Psoas muscle (tissue), 8 donors: ENCODE results near the gene FMO2. TPM values are rescaled to one million over a fixed set of nuclear protein-coding genes. Genes with fewer than 3 reads are reported as not detected.

Experiments
- ATAC-seq, 4 donors: fragments of 200-7000 bp; cut with Tn5 transposase; one replicate each; pipeline ENCODE4 v1.9.1; 2020; ENCODE audit warnings: moderate library complexity in 3 of 4, mild to moderate bottlenecking in 2 of 4
- DNase-seq, 2 donors: peaks; one replicate each; pipeline ENCODE4 v3.0.0-alpha.2; 2020
- H3K27ac ChIP-seq: fragments of 200-600 bp; one replicate; pipeline ENCODE4 v1.8.0; 2022
- H3K27me3 ChIP-seq, 3 donors: fragments of 200-600 bp in 1 of 3; one replicate each; pipeline versions ENCODE4 v1.6.1 to v1.8.0; 2013 to 2022; ENCODE audit warnings: low read length in 2 of 3, mild to moderate bottlenecking in 2 of 3, moderate library complexity in 1 of 3; ENCODE audit not compliant: insufficient read depth in 3 of 3
- H3K36me3 ChIP-seq, 2 donors: fragments of 200-600 bp in 1 of 2; one replicate each; pipeline versions ENCODE4 v1.6.1 to v1.8.0; 2013 to 2022; ENCODE audit warnings: low read depth in 1 of 2, mild to moderate bottlenecking in 1 of 2, moderate library complexity in 1 of 2; ENCODE audit not compliant: insufficient read depth in 1 of 2
- H3K4me1 ChIP-seq: fragments of 200-600 bp; one replicate; pipeline ENCODE4 v1.8.0; 2022
- H3K4me3 ChIP-seq: fragments of 200-600 bp; one replicate; pipeline ENCODE4 v1.8.0; 2022; ENCODE audit warnings: mild to moderate bottlenecking
- H3K9me3 ChIP-seq: fragments of 200-600 bp; one replicate; pipeline ENCODE4 v1.8.0; 2022
- WGBS, 3 donors: extraction: QIAGEN DNeasy Blood & Tissue Kit; methylation state at CpG; one replicate each; pipeline versions ENCODE4 v1.1.6 to v1.1.7; 2013; 5-methylcytosine and 5-hydroxymethylcytosine counted together
- intact Hi-C, 2 donors: fragments of 100-400 bp; cut with DNase I; formaldehyde crosslinking; loops; one replicate each; pipeline versions ENCODE4 v1.11.0 to v1.14.2; 2022
- polyA plus RNA-seq, 3 donors: library from polyadenylated mRNA; stranded (reverse); fragments of 200-250 nt; gene quantifications; one replicate each; pipeline ENCODE4 v1.2.3, GENCODE V29; 2013
- total RNA-seq, 4 donors: library from RNA; stranded (reverse); fragmentation: NEBNext Ultra II Directional in 2 of 4; extraction: Animal tissue kit (Norgen Biotek cat#: 25700) in 2 of 4; gene quantifications; one replicate each; pipeline versions ENCODE4 v1.2.1 to v1.2.4, GENCODE V29; 2021 to 2023
- TF ChIP-seq, protein P1 (sequence below): fragments of 200-600 bp; IDR thresholded peaks from one replicate; pipeline ENCODE4 v1.8.0; 2022; ENCODE audit warnings: antibody characterized with exemption
- donor health status: healthy with polysubstance abuse.
- donor health status: DM: no; HTN: no; CAD: no; lungs with moderate emphysema.
- donor health status: Bipolar disorder and iron deficiency.
- donor health status: healthy.
- donor health status: DM: yes; HTN: yes; CAD: no.
- donor health status: DM: no; HTN: no; CAD: no.
- donor health status: DM: no; HTN: no; CAD: no.
- donor health status: DM: yes; HTN: yes; CAD: no.

FMO2 gene
- total and polyA plus RNA-seq, 7 donors = 6.9 to 54.1 (median 17.1) TPM

DNA sequence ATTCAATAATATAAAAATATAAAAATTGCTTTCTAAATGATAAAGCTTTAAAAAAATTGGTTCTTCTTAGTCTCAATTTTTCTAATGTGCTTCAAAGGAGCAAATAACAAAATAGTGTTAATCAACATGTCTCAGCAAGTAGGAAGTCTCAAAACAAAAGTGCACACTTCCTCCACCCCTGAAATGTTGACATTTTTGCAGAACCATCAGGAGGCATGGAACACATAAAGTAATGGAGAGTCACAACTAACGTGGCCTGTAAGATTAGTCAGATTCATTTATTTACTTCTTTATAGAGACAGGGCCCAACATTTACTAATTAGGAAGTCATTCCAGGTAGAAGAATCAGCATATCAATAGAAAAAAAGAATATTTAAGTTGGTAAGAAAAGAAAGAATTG is 34.9 kb upstream of the FMO2 start:
- ATAC-seq = no peak
- intact Hi-C loops = no loop called here
- WGBS, 3 donors = 67 to 75% (median 68%) methylated on average over 1 of the region's 1 CpG
- Histone ChIP-seq H3K4me3 (no peak overlapping the region), H3K9me3 (no peaks in the 10 kb centered on the region), H3K36me3 (no peaks in the 10 kb centered on the region), H3K4me1 (no peaks in the 10 kb centered on the region), H3K27me3 (no peaks in the 10 kb centered on the region), H3K27ac (no peak overlapping the region)
- TF ChIP-seq, protein P1, sequence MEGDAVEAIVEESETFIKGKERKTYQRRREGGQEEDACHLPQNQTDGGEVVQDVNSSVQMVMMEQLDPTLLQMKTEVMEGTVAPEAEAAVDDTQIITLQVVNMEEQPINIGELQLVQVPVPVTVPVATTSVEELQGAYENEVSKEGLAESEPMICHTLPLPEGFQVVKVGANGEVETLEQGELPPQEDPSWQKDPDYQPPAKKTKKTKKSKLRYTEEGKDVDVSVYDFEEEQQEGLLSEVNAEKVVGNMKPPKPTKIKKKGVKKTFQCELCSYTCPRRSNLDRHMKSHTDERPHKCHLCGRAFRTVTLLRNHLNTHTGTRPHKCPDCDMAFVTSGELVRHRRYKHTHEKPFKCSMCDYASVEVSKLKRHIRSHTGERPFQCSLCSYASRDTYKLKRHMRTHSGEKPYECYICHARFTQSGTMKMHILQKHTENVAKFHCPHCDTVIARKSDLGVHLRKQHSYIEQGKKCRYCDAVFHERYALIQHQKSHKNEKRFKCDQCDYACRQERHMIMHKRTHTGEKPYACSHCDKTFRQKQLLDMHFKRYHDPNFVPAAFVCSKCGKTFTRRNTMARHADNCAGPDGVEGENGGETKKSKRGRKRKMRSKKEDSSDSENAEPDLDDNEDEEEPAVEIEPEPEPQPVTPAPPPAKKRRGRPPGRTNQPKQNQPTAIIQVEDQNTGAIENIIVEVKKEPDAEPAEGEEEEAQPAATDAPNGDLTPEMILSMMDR = no peak
- DNase-seq = no peak

DNA sequence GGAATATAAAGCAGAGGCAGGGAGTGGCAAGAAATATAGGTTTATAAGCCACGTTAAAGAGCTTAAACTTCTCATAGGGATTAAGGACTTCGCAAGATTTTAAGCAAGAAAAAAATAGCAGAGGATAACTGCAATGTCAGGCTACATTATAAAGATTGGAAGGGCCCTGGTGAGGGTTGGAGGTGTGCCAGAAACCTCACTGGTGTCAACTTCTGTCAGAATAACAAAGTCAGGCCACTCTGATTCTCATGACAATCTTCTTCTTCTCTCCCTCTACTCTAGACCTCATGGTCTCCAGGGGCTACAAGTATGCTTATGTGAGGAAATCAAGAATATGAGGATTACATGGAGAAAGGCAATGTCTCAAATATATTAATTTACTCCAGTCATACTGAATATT is 32.6 kb upstream of the FMO2 start:
- no peak for DNase-seq
- Histone ChIP-seq H3K9me3 (no peaks in the 10 kb centered on the region), H3K36me3 (no peaks in the 10 kb centered on the region), H3K4me1 (no peaks in the 10 kb centered on the region), H3K4me3 (no peak overlapping the region), H3K27me3 (no peaks in the 10 kb centered on the region), H3K27ac (no peak overlapping the region)
- intact Hi-C loops = no loop called here
- WGBS, 3 donors = 33 to 45% (median 34%) methylated on average over 2 of the region's 2 CpGs
- no peak for ATAC-seq
- TF ChIP-seq, protein P1 = no peak

DNA sequence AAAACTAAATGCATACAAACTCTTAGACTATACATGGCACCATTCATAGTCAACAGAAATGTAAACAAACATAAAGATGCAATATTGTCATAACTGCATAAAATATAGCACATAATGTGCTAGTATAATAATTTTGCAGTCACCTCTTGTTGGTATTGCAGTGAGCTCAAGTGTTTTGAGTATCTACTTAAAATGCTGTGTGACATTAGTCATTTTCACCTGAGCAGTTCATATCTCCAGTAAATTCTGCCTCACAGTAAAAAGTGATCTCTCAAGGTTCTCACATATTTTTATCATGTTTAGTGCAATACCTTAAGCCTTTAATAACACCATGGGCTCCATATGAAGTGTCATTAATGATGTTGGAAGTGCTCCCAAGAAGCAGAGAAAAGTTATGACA is 29.6 kb upstream of the FMO2 start:
- ATAC-seq (no peak), DNase-seq (no peak)
- Histone ChIP-seq H3K27me3 (no peaks in the 10 kb centered on the region), H3K36me3 (no peaks in the 10 kb centered on the region), H3K27ac (no peak overlapping the region), H3K4me3 (no peak overlapping the region), H3K9me3 (no peaks in the 10 kb centered on the region), H3K4me1 (no peaks in the 10 kb centered on the region)
- intact Hi-C loops = no loop called here
- TF ChIP-seq, protein P1 = no peak

DNA sequence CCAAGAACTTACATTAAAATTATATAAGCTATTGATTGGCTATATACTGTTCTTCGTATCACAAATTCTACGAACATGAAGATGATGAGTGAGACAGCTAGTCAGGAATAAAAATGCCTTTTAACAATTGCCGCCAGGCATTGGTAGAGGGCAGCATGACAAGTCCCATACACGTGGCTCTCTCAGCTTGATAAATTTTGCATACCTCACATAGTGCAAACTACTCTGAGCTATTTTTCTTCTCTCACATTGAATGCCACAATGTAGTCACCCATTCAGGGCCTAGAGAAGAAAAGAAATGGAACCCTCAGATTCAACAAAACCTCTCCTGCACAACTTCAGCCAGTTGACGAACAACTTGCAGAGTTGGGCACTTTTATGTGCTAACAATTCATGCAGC is 27.0 kb upstream of the FMO2 start:
- ATAC-seq (no peak), DNase-seq (no peak)
- no peak overlapping the region for H3K4me3 ChIP-seq
- TF ChIP-seq, protein P1 = no peak
- WGBS, 3 donors = 76 to 79% (median 79%) methylated on average over 5 of the region's 5 CpGs
- no peaks in the 10 kb centered on the region for H3K27me3 ChIP-seq
- H3K27ac ChIP-seq = no peak overlapping the region
- H3K9me3 ChIP-seq = no peaks in the 10 kb centered on the region
- intact Hi-C loops = no loop called here
- H3K4me1 ChIP-seq = no peaks in the 10 kb centered on the region
- no peaks in the 10 kb centered on the region for H3K36me3 ChIP-seq

DNA sequence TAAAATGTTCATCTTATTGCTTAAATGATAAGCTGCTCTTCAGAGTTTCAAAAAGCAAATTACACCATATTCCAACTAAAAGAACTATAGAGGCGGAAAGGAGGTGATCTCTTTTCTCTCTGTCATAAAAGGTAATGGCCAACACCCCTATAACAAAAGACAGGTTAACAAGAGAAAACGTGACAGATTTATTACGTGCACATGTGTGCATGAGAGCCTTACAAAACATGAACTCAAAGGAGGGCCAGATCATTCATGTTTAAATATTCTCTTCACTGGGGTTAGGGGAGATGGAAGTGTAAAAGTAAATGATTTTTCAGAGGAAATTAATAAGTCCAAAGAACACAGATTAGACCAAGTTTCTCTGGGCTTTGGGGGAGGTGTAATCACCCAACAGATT is 26.5 kb upstream of the FMO2 start:
- H3K4me3 ChIP-seq = no peak overlapping the region
- TF ChIP-seq, protein P1 = no peak
- no peak for DNase-seq
- H3K4me1 ChIP-seq = no peaks in the 10 kb centered on the region
- H3K27me3 ChIP-seq = no peaks in the 10 kb centered on the region
- ATAC-seq = no peak
- H3K36me3 ChIP-seq = no peaks in the 10 kb centered on the region
- 84 to 91% (median 90%) methylated on average over 3 of the region's 3 CpGs for WGBS, 3 donors
- intact Hi-C loops = no loop called here
- H3K27ac ChIP-seq = no peak overlapping the region
- no peaks in the 10 kb centered on the region for H3K9me3 ChIP-seq
